NCI-H345 treated with DMSO at 0.1 percent for 48 hours (cell line): Measurements from ENCODE around the gene SLC19A3.

Source experiments
- DNase-seq: peaks from one replicate; lab custom pipeline; 2025; ENCODE audit not compliant: unreplicated experiment; lab: John Stamatoyannopoulos, UW

Gene SLC19A3

DNA sequence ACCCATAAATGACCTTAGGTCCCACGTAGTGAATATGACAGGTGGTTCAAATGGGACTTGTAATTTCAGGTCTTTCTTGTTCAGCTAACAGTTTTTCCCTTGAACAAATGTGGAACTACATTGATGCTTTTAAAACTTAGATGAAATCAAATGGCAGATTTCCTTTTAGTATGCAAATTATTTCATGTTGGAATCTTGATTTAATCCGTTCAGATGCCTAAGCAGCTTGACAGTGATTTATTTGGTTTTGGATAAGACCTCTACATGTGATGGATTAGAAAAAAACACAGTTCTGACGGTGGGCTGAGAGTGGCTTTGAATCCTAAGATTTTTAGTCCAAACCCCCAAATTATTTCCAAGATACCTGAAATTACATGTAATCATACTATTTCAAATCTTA is 83.6 kb downstream of the SLC19A3 start:
- no peak for DNase-seq
